Fibroblast of pulmonary artery (primary cell): Measurements from ENCODE around the gene CACNG6.

Source experiments
- DNase-seq: peaks from one replicate; pipeline ENCODE4 v3.0.0-alpha.2; 2010; ENCODE audit warnings: low read depth
- H3K4me3 ChIP-seq: replicated peaks from 2 replicates; pipeline ENCODE4 v1.5.1; 2011; ENCODE audit warnings: low read depth, mild to moderate bottlenecking, control low read depth, low read length, moderate library complexity
- CTCF ChIP-seq: IDR thresholded peaks from 2 replicates; pipeline ENCODE4 v1.5.1; 2011; ENCODE audit warnings: mild to moderate bottlenecking, control low read depth, low read length, inconsistent platforms; ENCODE audit errors: missing control alignments

Gene CACNG6

GRCh38 chr19:54013866-54014265 is 22.4 kb downstream of the CACNG6 start:
- TF ChIP-seq CTCF: no peak
- DNase-seq: no peak
- no peak overlapping the region for H3K4me3 ChIP-seq

DNA sequence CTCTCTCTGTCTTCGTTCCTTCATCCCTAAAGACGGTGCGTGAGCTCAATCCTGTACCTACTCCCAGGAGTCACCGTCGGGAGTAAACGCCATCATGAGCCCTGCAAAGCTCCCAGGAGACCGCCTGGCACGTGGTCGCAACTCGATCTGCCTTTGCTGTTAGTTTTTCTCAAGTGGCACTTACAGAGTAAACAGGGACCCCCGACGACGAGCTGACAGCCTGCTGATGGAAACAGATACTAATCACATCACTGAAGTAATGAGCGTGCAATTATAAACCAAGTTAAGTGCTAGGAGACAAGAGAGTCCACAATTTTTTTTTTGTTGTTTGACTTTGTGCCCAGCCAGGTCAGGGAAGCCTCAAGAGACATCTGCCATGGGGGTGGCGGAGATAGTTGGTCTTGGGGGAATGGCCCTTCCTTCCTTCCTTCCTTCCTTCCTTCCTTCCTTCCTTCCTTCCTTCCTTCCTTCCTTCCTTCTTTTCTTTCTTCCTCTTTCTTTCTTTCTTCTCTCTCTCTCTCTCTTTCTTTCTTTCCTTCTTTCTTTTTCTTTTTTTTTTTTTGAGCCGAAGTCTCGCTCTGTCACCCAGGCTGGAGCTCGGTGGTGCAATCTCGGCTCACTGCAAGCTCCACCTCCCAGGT is 23.6 kb downstream of the CACNG6 start:
- no peak for TF ChIP-seq CTCF
- no peak for DNase-seq
- no peak overlapping the region for H3K4me3 ChIP-seq

DNA sequence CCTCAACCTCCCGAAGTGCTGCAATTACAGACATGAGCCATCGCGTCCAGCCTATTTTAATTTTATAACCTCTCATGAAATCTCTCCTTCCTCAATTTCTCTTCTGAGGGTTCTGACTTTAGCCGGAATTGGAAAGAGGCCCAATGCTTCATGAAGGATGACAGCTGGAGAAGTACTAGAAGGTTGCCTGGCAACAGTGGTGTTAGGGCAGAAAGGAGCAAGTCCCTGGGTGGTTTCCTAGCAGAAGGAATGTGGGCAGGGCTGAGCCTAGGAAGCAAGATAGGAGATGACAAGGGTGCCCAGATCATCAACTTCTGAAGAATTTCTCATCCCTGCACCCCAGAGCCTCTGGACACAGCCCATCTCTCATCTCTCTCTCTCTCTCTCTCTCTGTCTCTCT is 25.8 kb downstream of the CACNG6 start:
- DNase-seq: peak; percentile 83
- H3K4me3 ChIP-seq: no peak overlapping the region
- no peak for TF ChIP-seq CTCF

GRCh38 chr19:54021363-54021762 is 29.9 kb downstream of the CACNG6 start:
- TF ChIP-seq CTCF: no peak
- no peak for DNase-seq
- H3K4me3 ChIP-seq: no peak overlapping the region

GRCh38 chr19:54021932-54022331 is 30.5 kb downstream of the CACNG6 start:
- no peak for TF ChIP-seq CTCF
- DNase-seq: no peak
- no peak overlapping the region for H3K4me3 ChIP-seq

DNA sequence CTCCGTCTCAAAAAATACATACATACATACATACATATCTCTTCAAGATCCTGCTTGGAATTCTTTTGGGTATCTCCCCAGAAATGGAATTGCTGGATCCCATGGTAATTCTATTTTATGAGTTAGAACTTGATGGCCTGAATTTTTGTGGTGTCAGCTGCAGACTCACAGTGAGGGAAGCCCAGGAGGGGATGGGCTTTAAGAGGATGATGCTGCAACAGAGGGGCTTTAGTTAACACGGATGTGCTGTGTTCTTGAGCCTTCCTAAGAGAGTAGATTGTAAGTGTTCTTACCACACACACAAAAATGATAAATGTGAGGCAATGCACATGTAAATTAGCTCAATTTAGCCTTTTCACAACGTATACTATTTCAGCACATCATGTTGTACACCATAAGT is 31.8 kb downstream of the CACNG6 start:
- DNase-seq: no peak
- TF ChIP-seq CTCF: no peak
- no peak overlapping the region for H3K4me3 ChIP-seq

DNA sequence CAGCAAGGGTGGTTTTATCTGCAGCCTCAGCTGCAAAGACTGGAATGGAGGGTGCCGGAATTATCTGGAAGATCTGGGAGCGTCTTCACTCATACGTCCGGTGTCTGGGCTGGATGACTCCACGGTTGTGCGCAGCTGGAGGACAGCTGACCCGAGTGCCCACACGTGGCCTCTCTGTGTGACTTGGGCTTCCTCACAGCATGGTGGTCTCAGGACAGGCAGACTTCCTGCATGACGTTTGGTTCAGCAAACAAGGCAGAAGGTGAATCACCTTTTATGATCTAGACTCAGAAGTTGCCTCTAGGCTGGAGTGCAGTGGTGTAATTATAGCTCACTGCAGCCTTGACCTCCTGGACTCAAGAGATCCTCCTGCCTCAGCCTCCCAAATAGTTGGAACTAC is 33.2 kb downstream of the CACNG6 start:
- no peak overlapping the region for H3K4me3 ChIP-seq
- DNase-seq: no peak
- TF ChIP-seq CTCF: no peak
